SK-N-DZ (cell line): ENCODE data around the gene C1orf50. TPM values are rescaled to one million over a fixed set of nuclear protein-coding genes. Genes with fewer than 3 reads are reported as not detected.
"Not testable (repeated sequence)": the region's sequence is repeated elsewhere in the genome, so short reads cannot be mapped to it uniquely, and the experiment has no call there.

Source experiments
- DNase-seq: peaks from one replicate; pipeline ENCODE4 v3.0.0-alpha.2; 2015; ENCODE audit warnings: low spot score
- polyA plus RNA-seq, 2 experiments: library from polyadenylated mRNA; depleted of rRNA; stranded (reverse); fragments of >200 nt; gene quantifications; 2 replicates each; pipeline ENCODE4 v1.2.3, GENCODE V29; 2014

The C1orf50 gene
- 4.2 and 8.7 TPM in 2 replicates for polyA plus RNA-seq (2014; cell fraction: cytosol; rRNA removed)
- polyA plus RNA-seq (2014; cell fraction: nucleus; rRNA removed), result 3.1 and 7.3 TPM in 2 replicates

- DNase-seq, result peak; percentile 98
Observed at GRCh38 chr1:42766741-42767509, at the start of gene C1orf50, which contains the start of gene P3H1. Gene C1orf50 (plus strand): TSS chr1:42767249. CDS start chr1:42767312, 63 bp downstream. Gene P3H1 (minus strand): TSS chr1:42767028. CDS start chr1:42766971, 57 bp downstream.

- no peak for DNase-seq
Observed at GRCh38 chr1:42720868-42721267, 46.2 kb upstream of the C1orf50 start.

- no peak for DNase-seq
Observed at GRCh38 chr1:42721926-42722325, 45.1 kb upstream of the C1orf50 start.

GRCh38 chr1:42722403-42722802 lies 44.6 kb upstream of the C1orf50 start:
- DNase-seq, result not testable (repeated sequence)

- no peak for DNase-seq
Observed at GRCh38 chr1:42723511-42723910, 43.5 kb upstream of the C1orf50 start.

- not testable (repeated sequence) for DNase-seq
Observed at GRCh38 chr1:42725820-42726219, 41.2 kb upstream of the C1orf50 start.

GRCh38 chr1:42730002-42730401 lies 37.0 kb upstream of the C1orf50 start:
- no peak for DNase-seq

GRCh38 chr1:42730988-42731387 lies 36.1 kb upstream of the C1orf50 start:
- DNase-seq, result no peak

- no peak for DNase-seq
Observed at GRCh38 chr1:42731585-42731984, 35.5 kb upstream of the C1orf50 start.

- no peak for DNase-seq
Observed at GRCh38 chr1:42732126-42732680, 34.8 kb upstream of the C1orf50 start.

- DNase-seq, result no peak
Observed at GRCh38 chr1:42733415-42734200, 33.4 kb upstream of the C1orf50 start.

GRCh38 chr1:42734201-42735035 lies 32.6 kb upstream of the C1orf50 start:
- DNase-seq, result no peak

- no peak for DNase-seq
Observed at GRCh38 chr1:42735056-42735455, 32.0 kb upstream of the C1orf50 start.

- DNase-seq, result no peak
Observed at GRCh38 chr1:42735477-42736105, 31.5 kb upstream of the C1orf50 start.

GRCh38 chr1:42736152-42736551 lies 30.9 kb upstream of the C1orf50 start:
- DNase-seq, result no peak

- DNase-seq, result no peak
Observed at GRCh38 chr1:42736571-42737200, 30.4 kb upstream of the C1orf50 start.

- no peak for DNase-seq
Observed at GRCh38 chr1:42737257-42737656, 29.8 kb upstream of the C1orf50 start.

GRCh38 chr1:42737986-42738677 lies 28.9 kb upstream of the C1orf50 start:
- no peak for DNase-seq

GRCh38 chr1:42738678-42739226 lies 28.3 kb upstream of the C1orf50 start:
- no peak for DNase-seq
